Stimulated activated CD4-positive, alpha-beta T cell treated with anti-CD3 and anti-CD28 coated beads, TNF-alpha, amount 100 ng/mL, for 24 hours (primary cell): Measurements from ENCODE around the gene ZNF358.

Source experiments
- DNase-seq, 3 experiments: peaks; one replicate each; pipeline ENCODE4 v3.0.0-alpha.2; 2020; ENCODE audit warnings: low read depth in 3 of 3

The ZNF358 gene

DNA sequence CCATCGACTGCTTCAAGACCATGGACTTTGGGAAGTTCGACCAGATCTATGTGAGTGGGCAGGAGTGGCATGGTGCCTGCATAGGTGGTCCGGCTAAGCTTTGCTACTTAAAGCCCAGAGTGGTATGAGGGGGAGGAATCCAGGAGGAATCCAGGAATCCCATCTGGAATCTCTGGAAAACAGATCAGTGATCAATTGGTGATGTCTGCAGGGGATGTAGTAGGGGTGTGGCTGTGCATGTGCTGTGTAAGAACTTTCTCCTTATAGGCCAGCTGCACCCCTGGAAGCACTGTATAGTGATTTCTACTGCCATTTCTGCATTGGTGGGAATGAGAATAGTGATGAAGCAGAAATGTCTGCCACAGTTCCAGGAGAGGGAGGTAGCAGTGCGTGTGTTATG lies 43.2 kb downstream of the ZNF358 start:
- DNase-seq, result no peak

DNA sequence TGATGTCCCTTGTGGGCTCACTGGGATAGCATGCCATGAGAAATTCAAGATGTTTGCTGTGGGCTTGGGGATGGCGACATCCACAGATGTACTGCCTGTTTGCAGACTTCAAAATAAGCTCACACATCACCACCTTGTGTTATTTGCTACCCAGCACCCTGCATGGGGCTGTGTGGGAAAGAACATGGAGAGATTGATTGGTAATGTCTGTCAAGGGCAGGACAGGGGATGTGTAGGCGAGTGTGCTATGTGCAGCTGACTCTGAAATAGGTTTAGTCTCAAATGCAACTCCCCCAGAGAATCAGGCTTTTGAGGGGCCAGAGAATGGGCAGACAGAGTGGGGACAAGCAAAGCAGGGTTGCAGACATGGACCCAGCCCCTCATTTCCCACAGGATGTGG lies 44.4 kb downstream of the ZNF358 start:
- DNase-seq, result no peak

GRCh38 chr19:7561325-7561724 lies 45.4 kb downstream of the ZNF358 start:
- DNase-seq, result no peak

DNA sequence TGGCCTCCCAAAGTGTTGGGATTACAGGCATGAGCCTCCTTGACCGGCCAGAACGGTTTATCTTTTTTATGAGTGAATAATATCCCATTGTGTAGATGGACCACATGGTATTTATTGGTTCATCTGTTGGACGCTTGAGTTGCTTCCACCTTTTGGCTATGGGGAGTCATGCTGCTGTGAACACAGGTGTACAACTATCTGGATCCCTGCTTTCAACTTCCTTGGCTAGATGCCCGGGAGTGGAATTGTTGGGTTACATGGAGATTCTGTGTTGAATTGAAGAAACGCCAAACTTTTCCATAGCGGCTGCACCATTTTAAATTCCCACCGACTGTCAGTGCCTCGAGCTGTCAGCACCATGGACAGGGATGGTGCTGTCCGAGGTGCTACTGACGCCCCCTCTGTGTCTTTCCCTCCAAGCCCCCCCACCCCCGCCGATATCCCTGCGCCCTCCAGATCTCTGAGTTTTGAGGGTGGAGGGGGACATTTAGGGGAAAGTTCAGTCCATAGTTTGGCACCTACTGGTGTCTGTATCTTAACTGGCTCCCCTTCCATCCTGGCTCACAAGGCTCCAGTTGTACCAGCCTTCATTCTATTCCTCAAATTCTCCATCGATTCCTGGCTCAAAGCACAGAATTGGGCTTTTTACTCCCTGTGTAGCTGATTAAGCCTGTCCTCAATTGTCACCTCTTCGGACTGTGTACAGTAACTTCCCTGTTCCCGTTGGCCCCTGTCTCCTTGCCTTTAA lies 46.9 kb downstream of the ZNF358 start:
- DNase-seq, result no peak

GRCh38 chr19:7564866-7565265 lies 49.0 kb downstream of the ZNF358 start:
- DNase-seq, result no peak

- no peak for DNase-seq
Measured at GRCh38 chr19:7565332-7565731, 49.4 kb downstream of the ZNF358 start.
